Thyroid gland (tissue), 4 donors: ENCODE data around the gene MATN4. TPM values are rescaled to one million over a fixed set of nuclear protein-coding genes. Genes with fewer than 3 reads are reported as not detected.
A peak's percentile ranks its signal among the peaks of the same experiment; 100 is the strongest.

ENCODE experiments used
- DNase-seq, 2 donors: peaks; one replicate each; pipeline ENCODE4 v3.0.0-alpha.2; 2019
- H3K27ac ChIP-seq, 3 donors: fragments of 200-600 bp; sonication (generic); 1 replicate in 2 of 3; 2 replicates in 1 of 3; pipeline ENCODE4 v1.5.1; 2016 to 2019; ENCODE audit warnings: mild to moderate bottlenecking in 1 of 3, moderate library complexity in 1 of 3
- H3K27me3 ChIP-seq: fragments of 200-600 bp; sonication (generic); one replicate; pipeline ENCODE4 v1.5.1; 2019
- H3K36me3 ChIP-seq, 2 donors: fragments of 200-600 bp; sonication (generic); one replicate each; pipeline ENCODE4 v1.5.1; 2016 to 2019
- H3K4me1 ChIP-seq, 2 donors: fragments of 200-600 bp; sonication (generic); one replicate each; pipeline ENCODE4 v1.5.1; 2017 to 2019
- H3K4me3 ChIP-seq, 3 donors: fragments of 200-600 bp; sonication (generic); replicated peaks in 1 of 3; 1 replicate in 2 of 3; 2 replicates in 1 of 3; pipeline ENCODE4 v1.5.1; 2016; ENCODE audit warnings: mild to moderate bottlenecking in 1 of 3
- H3K9me3 ChIP-seq: fragments of 200-600 bp; sonication (generic); one replicate; pipeline ENCODE4 v1.5.1; 2017
- POLR2A ChIP-seq, 2 donors: fragments of 450-650 bp; IDR thresholded peaks; one replicate each; pipeline ENCODE4 v1.6.1; 2017; ENCODE audit warnings: antibody characterized with exemption in 2 of 2, mild to moderate bottlenecking in 2 of 2, moderate library complexity in 1 of 2
- WGBS, 2 donors: methylation state at CpG; one replicate each; pipeline ENCODE4 v1.1.5; 2017; 5-methylcytosine and 5-hydroxymethylcytosine counted together
- intact Hi-C: fragments of 100-400 bp; cut with DNase I; formaldehyde crosslinking; loops from one replicate; pipeline ENCODE4 v1.15.1; 2023
- total RNA-seq, 4 donors: library from RNA; depleted of rRNA; stranded (reverse); fragments of >200 nt; gene quantifications; one replicate each; pipeline ENCODE4 v1.2.3, GENCODE V29; 2016
- TF ChIP-seq, protein P1 (sequence below), 6 experiments: fragments of 200-600 bp in 3 of 6; fragments of 450-650 bp in 3 of 6; sonication (generic) in 3 of 6; IDR thresholded peaks; one replicate each; pipeline ENCODE4 v1.5.1; 2016 to 2019; ENCODE audit warnings: antibody characterized with exemption in 6 of 6, mild to moderate bottlenecking in 2 of 6, inconsistent platforms in 1 of 6, moderate library complexity in 1 of 6

MATN4 gene
- total RNA-seq, 4 donors from 2014 or later: 1.2 TPM; not detected in 3

DNA sequence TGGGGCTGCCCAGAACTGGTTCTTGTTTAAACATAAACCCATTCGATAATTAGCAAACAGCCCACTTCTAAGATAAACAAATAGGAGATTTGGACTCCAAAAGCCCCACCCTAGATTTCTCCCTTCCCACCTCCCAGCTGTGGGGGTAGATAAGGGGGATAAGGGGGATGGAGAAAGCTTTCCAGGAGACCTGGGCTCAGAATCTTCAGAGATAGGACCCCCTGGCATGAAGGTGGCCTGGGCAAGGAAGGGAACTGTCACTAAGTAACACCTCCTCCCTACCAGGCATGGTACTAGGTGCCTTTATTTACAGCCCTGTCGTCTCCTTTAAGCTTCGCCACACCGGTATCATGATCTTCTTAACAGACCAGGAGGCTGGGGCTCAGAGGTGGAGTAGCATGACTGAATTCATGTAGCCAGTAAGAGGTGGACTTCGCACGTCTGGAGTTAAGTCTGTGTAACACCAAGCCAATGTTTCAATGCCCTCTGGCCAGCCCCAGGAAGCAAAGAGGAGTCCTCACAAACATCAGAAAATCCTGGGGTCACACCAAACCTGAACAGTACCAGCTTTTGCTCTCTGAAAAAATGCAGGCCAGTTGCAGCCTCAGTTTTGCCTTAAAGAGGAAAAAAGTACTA lies 35.6 kb upstream of the MATN4 start:
- no peaks in the 10 kb centered on the region for H3K9me3 ChIP-seq
- H3K27me3 ChIP-seq: no peaks in the 10 kb centered on the region
- peak; percentile 34 to 48 for DNase-seq
- intact Hi-C loops: no loop called here
- H3K4me3 ChIP-seq: no peak overlapping the region
- peak overlapping the region; percentile 93 to 98 (median 97) for H3K27ac ChIP-seq
- H3K4me1 ChIP-seq: peaks cover 83 to 88% of the 10 kb centered on the region in 2 donors
- TF ChIP-seq, protein P1, sequence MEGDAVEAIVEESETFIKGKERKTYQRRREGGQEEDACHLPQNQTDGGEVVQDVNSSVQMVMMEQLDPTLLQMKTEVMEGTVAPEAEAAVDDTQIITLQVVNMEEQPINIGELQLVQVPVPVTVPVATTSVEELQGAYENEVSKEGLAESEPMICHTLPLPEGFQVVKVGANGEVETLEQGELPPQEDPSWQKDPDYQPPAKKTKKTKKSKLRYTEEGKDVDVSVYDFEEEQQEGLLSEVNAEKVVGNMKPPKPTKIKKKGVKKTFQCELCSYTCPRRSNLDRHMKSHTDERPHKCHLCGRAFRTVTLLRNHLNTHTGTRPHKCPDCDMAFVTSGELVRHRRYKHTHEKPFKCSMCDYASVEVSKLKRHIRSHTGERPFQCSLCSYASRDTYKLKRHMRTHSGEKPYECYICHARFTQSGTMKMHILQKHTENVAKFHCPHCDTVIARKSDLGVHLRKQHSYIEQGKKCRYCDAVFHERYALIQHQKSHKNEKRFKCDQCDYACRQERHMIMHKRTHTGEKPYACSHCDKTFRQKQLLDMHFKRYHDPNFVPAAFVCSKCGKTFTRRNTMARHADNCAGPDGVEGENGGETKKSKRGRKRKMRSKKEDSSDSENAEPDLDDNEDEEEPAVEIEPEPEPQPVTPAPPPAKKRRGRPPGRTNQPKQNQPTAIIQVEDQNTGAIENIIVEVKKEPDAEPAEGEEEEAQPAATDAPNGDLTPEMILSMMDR (IDR thresholded peaks at IDR 0.05): no peak
- no peak for TF ChIP-seq POLR2A (IDR thresholded peaks at IDR 0.05)
- no peaks in the 10 kb centered on the region for H3K36me3 ChIP-seq
- 44 to 53% methylated on average over 6 of the region's 6 CpGs for WGBS, 2 donors

DNA sequence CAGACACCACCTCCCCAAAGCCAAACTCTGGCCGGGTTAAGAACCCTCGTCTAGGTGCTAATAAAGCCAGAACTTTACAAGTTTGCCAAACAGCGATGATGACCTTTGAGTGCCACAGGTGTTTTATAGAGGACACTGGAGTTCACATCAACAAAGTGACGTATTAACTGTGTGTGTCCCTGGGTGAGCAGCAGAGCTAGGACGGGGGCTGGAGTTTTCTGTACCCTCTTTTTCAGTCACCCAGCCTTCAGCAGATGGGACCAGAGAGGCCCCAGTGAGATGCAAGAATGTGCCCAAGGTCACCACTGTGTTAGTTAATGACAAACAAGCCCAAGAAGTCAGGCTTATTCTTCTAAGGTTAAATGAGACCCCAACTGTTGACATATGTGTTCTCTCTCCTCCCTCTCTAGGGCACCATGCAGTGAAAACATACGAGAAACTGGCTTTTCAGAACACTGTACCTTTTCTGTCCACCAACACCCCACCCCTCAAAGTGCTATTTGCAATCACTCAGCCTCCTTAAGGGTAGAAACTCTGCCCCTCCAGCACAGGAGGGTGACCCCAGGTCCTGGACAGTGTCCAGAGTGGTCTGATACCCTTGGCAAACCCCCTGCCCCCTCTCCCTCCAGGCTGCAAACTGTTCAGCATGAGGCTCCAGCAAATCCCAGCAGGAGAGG lies 34.9 kb upstream of the MATN4 start:
- Histone ChIP-seq H3K27ac (peak overlapping the region; percentile 93 to 98 (median 97)), H3K36me3 (no peaks in the 10 kb centered on the region), H3K27me3 (no peaks in the 10 kb centered on the region), H3K9me3 (no peaks in the 10 kb centered on the region), H3K4me3 (no peak overlapping the region), H3K4me1 (peaks cover 90 to 92% of the 10 kb centered on the region in 2 donors)
- peak; percentile 63 to 68 for DNase-seq
- TF ChIP-seq, protein P1 (IDR thresholded peaks at IDR 0.05): no peak
- no peak for TF ChIP-seq POLR2A (IDR thresholded peaks at IDR 0.05)
- intact Hi-C loops: no loop called here
- WGBS, 2 donors: 23 to 38% methylated on average over 6 of the region's 6 CpGs

DNA sequence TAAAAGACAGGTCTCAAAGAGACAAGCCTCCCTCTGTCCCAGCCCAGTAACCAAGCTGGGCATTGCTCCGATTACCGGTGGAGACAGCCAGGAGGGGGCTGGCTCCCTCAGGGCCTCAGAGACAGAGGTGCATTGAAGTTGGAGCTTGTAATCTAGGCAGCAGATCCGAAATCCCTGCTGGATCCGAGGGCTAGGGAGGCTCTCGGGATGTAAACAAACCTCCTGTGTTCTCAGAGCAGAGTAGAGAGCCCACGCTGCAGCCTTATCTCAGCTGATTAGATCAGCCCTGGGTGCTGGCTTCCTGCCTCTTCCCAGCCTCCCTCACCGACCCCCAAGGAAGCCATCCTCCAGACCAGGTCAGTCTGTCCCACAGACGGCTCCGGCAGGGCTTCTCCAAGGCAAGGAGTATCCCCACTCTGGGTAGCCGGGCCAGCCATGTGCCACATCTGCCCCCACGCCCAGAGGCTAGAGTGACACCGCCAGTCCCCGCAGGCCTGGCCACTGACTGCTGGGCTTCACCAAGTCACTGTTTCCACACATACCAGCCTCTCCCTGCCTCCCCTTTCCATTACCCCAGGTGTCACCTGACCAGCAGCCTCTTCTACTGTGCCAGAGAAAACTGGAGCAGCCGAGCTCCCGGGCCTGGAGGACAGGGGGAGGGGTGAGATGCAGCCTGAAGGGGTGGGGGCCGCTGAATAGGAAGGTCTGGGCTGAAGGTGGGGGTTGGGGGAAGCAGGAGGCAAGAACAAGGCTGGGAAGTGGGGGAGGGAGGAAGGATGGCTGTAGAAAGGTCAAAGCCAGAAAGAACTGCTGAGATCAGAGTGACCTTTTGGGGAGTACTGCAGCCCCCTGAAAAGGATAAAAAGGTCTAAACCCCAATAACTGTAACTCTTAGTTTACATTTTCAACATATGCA lies 34.1 kb upstream of the MATN4 start:
- peak; percentile 95 for DNase-seq
- no peaks in the 10 kb centered on the region for H3K36me3 ChIP-seq
- no peaks in the 10 kb centered on the region for H3K27me3 ChIP-seq
- 11 to 23% methylated on average over 13 to 16 of the region's 16 CpGs for WGBS, 2 donors
- H3K4me3 ChIP-seq: peak overlapping the region in 1 of 3 donors; percentile 15
- no peaks in the 10 kb centered on the region for H3K9me3 ChIP-seq
- H3K27ac ChIP-seq: peak overlapping the region; percentile 93 to 98 (median 97)
- intact Hi-C loops: no loop called here
- peak; percentile 58 to 95 for TF ChIP-seq POLR2A (IDR thresholded peaks at IDR 0.05)
- TF ChIP-seq, protein P1 (IDR thresholded peaks at IDR 0.05): no peak
- peaks cover 97 to 99% of the 10 kb centered on the region in 2 donors for H3K4me1 ChIP-seq

DNA sequence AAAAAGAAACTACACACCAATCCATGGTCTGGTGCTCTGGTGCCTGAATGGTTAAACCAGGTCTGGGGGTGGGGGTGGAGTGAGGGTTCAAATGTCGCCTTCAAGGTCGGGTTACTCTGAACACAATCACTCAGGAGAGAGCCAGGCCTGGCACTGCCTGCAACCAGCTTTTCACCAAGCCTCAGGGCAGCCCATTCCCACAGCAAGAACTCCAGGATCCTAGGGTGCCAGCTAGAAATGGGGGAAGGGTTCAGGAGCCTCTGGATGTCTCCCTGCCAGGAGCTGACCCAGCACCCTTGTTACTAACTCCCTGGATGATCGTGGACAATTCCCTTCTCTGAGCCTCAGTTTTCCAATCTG lies 33.5 kb upstream of the MATN4 start:
- Histone ChIP-seq H3K9me3 (no peaks in the 10 kb centered on the region), H3K36me3 (no peaks in the 10 kb centered on the region), H3K27me3 (no peaks in the 10 kb centered on the region), H3K4me3 (peak overlapping the region in 1 of 3 donors; percentile 15), H3K4me1 (peaks cover 97 to 99% of the 10 kb centered on the region in 2 donors), H3K27ac (peak overlapping the region; percentile 93 to 98 (median 97))
- peak; percentile 32 to 56 for DNase-seq
- TF ChIP-seq, protein P1 (IDR thresholded peaks at IDR 0.05): no peak
- TF ChIP-seq POLR2A (IDR thresholded peaks at IDR 0.05): no peak
- intact Hi-C loops: no loop called here
- WGBS, 2 donors: 27 to 44% methylated on average over 3 of the region's 3 CpGs
